Activated CD4-positive, alpha-beta memory T cell treated with anti-CD3 and anti-CD28 coated beads for 36 hours (primary cell): Measurements from ENCODE around the gene SPRR1A. TPM values are rescaled to one million over a fixed set of nuclear protein-coding genes. Genes with fewer than 3 reads are reported as not detected.

Source experiments
- CTCF ChIA-PET: fragments of 350-600 bp; sonication (Branson Sonifier 250); formaldehyde crosslinking; loops from one replicate; lab custom pipeline; 2021; ENCODE audit warnings: antibody characterized with exemption, inconsistent platforms; lab: Charles Lee
- POLR2A ChIA-PET: fragments of 350-600 bp; sonication (Branson Sonifier 250); formaldehyde crosslinking; loops from one replicate; lab custom pipeline; 2021; ENCODE audit warnings: antibody characterized with exemption; lab: Charles Lee
- DNase-seq: peaks from one replicate; pipeline ENCODE4 v3.0.0-alpha.2; 2020
- H3K27ac Mint-ChIP-seq: one replicate; pipeline ENCODE4 v1.8.0; 2021; ENCODE audit warnings: mixed read lengths
- H3K27me3 Mint-ChIP-seq: one replicate; pipeline ENCODE4 v1.8.0; 2021; ENCODE audit warnings: mixed read lengths
- H3K36me3 Mint-ChIP-seq: one replicate; pipeline ENCODE4 v1.8.0; 2021; ENCODE audit warnings: mixed read lengths
- H3K4me1 Mint-ChIP-seq: one replicate; pipeline ENCODE4 v1.8.0; 2021; ENCODE audit warnings: low read depth, mixed read lengths
- H3K4me3 Mint-ChIP-seq: one replicate; pipeline ENCODE4 v1.8.0; 2021; ENCODE audit warnings: mild to moderate bottlenecking, mixed read lengths
- H3K9me3 Mint-ChIP-seq: one replicate; pipeline ENCODE4 v1.8.0; 2021; ENCODE audit warnings: mixed read lengths
- intact Hi-C: fragments of 100-400 bp; cut with micrococcal nuclease; formaldehyde crosslinking; loops from one replicate; pipeline ENCODE4 v1.15.1; 2023
- total RNA-seq, 2 experiments: library from RNA; stranded (reverse); gene quantifications; one replicate each; pipeline ENCODE4 v1.2.3, GENCODE V29; 2021

The SPRR1A gene, protein sequence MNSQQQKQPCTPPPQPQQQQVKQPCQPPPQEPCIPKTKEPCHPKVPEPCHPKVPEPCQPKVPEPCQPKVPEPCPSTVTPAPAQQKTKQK
- not detected for total RNA-seq

DNA sequence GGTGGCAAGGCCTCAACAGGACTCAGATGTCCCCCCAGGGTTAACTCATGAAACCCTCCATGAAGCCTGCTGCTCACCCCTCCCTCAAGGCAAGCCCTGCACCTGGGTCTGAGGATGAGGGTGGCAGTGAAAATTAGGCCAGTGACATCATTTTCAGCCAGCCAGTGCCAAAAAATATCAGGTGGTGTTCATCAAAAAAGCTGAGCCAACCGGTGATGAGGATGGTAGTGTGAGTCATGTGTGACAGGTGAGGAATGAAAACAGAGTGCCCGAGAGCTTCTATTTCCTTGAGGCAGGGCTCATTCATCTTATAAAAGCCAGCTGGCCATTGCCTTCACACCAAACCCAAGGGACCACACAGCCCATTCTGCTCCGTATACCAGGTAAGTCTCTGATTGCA, at the start of gene SPRR1A:
SPRR1A (plus strand) TSS at position 339 of the 400 bp plus-strand sequence. CDS start 1,150 bp downstream, outside the sequence.
- H3K27ac Mint-ChIP-seq = no peak within 1 kb of the TSS
- CTCF ChIA-PET = no interaction called here
- H3K9me3 Mint-ChIP-seq = peaks cover 2% of the 10 kb centered on the region
- H3K27me3 Mint-ChIP-seq = peaks cover 46% of the 10 kb centered on the region
- no peak for DNase-seq
- intact Hi-C loops = no loop called here
- H3K4me3 Mint-ChIP-seq = no peak within 1 kb of the TSS
- H3K4me1 Mint-ChIP-seq = no peaks in the 10 kb centered on the region
- no peaks in the 10 kb centered on the region for H3K36me3 Mint-ChIP-seq
- POLR2A ChIA-PET = interaction anchor here (0.8 kb wide), 1 partner anchor 17 kb away, joined by 3 read pairs; no protein-coding TSS in a partner anchor

DNA sequence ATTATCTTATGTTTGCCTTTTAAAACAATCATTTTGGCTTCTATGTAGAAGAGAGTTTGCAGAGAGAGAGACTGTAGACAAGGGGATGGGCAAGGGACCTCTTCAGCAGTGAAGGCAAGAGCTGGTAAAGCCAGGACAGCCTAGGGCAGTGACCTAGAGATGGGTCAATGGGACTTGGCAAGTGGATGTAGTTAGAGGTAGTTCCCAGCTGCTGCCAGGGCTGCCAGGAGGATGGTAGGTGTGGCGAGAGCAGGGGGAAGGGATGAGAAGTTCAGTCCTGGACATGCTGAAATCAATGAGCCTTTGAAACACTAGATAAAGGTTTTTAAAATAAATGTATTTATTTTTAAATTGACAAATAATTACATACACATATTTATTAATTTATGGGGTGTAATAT, 43.3 kb upstream of the SPRR1A start:
- no peak for DNase-seq
- intact Hi-C loops = no loop called here
- no peaks in the 10 kb centered on the region for H3K4me1 Mint-ChIP-seq

DNA sequence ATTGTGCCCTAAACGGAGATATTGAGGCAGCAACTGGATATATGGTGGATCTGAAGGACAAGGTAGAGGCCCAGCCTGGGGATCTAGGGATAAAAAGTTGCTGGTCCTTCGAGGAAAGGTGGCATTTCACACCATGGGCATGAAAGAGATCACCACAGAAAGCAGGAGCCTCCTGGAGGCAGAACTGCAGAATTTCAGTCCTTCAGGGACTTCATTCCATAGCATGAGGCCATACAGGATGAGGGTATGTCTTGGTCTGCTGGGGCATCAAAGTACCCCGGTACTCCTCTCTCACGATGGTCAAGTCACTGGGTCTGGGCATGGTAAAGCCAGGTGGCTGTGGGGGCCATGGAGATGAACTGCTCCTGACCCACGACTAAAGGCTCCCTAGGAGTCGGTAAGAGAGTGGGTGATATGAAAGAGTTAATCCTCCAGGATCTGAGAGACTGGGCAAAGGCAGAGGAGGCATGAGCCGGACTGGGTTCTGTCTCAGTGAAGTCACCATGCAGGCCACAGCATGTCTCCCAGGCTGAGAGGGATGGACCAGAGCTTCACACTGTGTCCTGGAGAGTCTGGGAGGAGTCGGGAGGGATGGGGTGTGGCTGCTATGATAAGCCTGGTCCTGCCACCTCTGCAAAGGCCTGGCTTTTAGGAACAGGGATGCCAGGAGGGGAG, 42.7 kb upstream of the SPRR1A start:
- no peak overlapping the region for H3K27ac Mint-ChIP-seq
- CTCF ChIA-PET = no interaction called here
- H3K36me3 Mint-ChIP-seq = no peaks in the 10 kb centered on the region
- DNase-seq = no peak
- no peaks in the 10 kb centered on the region for H3K4me1 Mint-ChIP-seq
- intact Hi-C loops = no loop called here
- peaks cover 6% of the 10 kb centered on the region for H3K27me3 Mint-ChIP-seq
- no peak overlapping the region for H3K4me3 Mint-ChIP-seq
- POLR2A ChIA-PET = no interaction called here
- H3K9me3 Mint-ChIP-seq = no peaks in the 10 kb centered on the region

More for the DNA sequence above, 43.3 kb upstream of the SPRR1A start:
- Mint-ChIP-seq H3K27me3 (peaks cover 10% of the 10 kb centered on the region), H3K27ac (no peak overlapping the region), H3K9me3 (no peaks in the 10 kb centered on the region), H3K4me3 (no peak overlapping the region), H3K36me3 (no peaks in the 10 kb centered on the region)
- POLR2A ChIA-PET = no interaction called here
- CTCF ChIA-PET = no interaction called here

DNA sequence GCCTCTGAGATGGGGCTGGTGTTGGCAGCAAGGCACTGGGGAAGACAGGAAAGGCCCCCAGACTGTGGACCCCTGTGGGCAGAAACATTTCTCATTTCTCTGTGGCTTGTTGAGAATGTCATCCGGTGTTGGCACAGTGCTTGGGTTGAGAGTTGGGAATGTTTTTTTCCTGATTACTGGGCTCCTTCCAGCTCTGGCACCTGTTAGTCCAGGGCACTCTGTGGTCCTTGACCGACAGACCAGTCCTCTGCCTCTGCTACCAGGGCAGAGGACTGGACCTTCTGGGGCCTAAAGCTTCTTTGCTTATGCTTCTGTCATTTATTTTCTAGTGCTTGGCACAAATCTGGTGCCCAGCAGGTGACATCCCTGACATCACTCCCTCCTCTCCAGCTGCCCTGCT, 41.7 kb upstream of the SPRR1A start:
- no peak overlapping the region for H3K27ac Mint-ChIP-seq
- H3K36me3 Mint-ChIP-seq = no peaks in the 10 kb centered on the region
- H3K27me3 Mint-ChIP-seq = peaks cover 10% of the 10 kb centered on the region
- H3K4me1 Mint-ChIP-seq = no peaks in the 10 kb centered on the region
- intact Hi-C loops = no loop called here
- ChIA-PET CTCF (no interaction called here), POLR2A (no interaction called here)
- DNase-seq = no peak
- H3K4me3 Mint-ChIP-seq = no peak overlapping the region
- H3K9me3 Mint-ChIP-seq = no peaks in the 10 kb centered on the region

DNA sequence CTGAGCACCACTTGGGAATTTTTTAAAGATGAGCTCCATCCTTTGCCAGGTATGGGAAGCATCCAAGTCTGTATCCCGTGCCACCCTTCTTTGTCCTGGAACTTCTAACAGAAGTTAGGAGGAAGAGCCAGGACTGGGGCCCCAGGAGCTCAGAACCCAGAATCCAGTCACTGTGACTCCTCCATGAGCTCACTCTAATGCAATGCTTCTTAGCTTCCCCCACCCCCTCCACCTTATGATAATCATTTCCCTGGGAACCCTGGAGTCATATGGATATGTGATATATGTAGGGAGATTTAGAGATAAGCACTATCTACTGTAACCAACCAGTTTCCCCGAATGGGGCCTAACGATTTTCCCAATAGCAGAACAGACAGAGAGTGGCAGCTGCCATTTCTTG, 37.6 kb upstream of the SPRR1A start:
- no peaks in the 10 kb centered on the region for H3K9me3 Mint-ChIP-seq
- H3K36me3 Mint-ChIP-seq = no peaks in the 10 kb centered on the region
- CTCF ChIA-PET = no interaction called here
- POLR2A ChIA-PET = no interaction called here
- no peak for DNase-seq
- no peaks in the 10 kb centered on the region for H3K4me1 Mint-ChIP-seq
- intact Hi-C loops = no loop called here
- peaks cover 9% of the 10 kb centered on the region for H3K27me3 Mint-ChIP-seq
- no peak overlapping the region for H3K4me3 Mint-ChIP-seq
- H3K27ac Mint-ChIP-seq = no peak overlapping the region

DNA sequence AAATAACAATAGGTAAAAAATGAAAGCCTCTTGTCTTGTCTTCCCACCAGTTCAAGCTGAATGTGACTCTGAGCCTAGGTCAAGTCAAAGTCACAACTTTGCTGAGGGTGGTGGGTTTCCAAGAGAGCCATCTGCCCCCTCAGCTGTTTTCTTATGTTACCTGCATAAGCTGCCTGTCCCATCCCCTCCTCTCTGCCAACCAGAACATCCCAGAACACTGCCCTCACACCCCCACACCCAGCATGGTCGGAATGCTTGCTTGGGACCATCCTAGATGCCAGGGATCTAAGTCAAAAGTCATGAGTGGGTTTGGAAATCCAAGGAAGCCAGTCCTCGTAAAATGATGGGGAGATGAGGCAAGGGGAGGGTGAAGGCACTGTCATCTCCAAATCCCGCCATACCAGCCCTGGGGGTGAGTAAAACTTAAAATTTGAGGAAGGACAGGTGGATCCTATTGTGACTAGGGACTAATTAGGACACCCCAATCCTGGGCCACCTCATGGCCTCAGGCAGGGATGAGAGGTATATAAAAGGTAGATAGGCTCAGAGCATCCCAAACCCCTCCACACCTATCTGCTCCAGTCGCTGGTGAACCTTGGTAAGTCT, 37.1 kb upstream of the SPRR1A start, which contains the start of gene SPRR5:
SPRR5 (plus strand) TSS at position 556 of the 606 bp plus-strand sequence. CDS start 1,349 bp downstream, outside the sequence.
- intact Hi-C loops = no loop called here
- no peaks in the 10 kb centered on the region for H3K4me1 Mint-ChIP-seq
- DNase-seq = no peak
- H3K27ac Mint-ChIP-seq = no peak within 1 kb of the TSS
- peaks cover 9% of the 10 kb centered on the region for H3K27me3 Mint-ChIP-seq
- H3K36me3 Mint-ChIP-seq = no peaks in the 10 kb centered on the region
- ChIA-PET POLR2A (no interaction called here), CTCF (no interaction called here)
- no peak within 1 kb of the TSS for H3K4me3 Mint-ChIP-seq
- H3K9me3 Mint-ChIP-seq = no peaks in the 10 kb centered on the region

DNA sequence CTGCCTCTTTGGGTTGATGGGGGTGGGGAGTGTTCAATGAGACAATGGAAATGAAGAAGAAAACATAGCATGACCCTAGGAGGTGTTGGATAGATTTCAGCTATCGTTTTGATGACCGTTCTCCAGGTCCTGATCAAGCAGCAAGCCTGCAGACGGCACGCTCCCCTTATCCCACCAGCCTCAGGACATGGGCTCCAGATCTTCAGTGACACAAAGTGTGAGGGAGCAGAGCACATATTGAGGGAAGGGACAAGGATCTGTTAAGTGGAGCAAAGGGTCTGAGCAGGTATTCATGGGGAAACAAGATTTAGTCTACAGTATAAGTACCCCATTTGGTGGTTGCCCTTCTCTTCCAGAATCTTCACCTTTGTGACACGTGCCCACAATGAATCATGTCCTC, 32.2 kb upstream of the SPRR1A start:
- no peaks in the 10 kb centered on the region for H3K9me3 Mint-ChIP-seq
- H3K27ac Mint-ChIP-seq = no peak overlapping the region
- no peak overlapping the region for H3K4me3 Mint-ChIP-seq
- ChIA-PET POLR2A (no interaction called here), CTCF (no interaction called here)
- no peaks in the 10 kb centered on the region for H3K4me1 Mint-ChIP-seq
- no peaks in the 10 kb centered on the region for H3K36me3 Mint-ChIP-seq
- peaks cover 7% of the 10 kb centered on the region for H3K27me3 Mint-ChIP-seq
- intact Hi-C loops = no loop called here
- DNase-seq = no peak

DNA sequence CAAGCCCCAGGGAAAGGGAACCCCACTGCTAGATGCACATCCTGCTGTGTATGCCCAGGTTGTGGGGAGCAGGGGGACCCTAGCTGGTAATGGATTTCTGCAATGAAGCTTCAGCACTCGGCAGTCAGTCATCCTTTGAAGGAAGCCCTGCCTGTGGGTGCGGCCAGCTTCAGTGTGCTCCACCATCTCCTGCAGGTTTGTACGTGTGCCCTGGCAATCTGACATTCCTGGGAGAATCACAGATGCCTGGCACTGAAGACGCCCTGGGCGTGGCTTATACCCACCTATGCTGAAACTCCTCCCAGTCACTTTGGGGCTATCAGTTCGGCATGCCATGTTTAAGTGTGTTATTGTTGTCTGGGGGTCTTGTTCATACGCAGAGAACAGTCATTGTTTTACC, 30.1 kb upstream of the SPRR1A start:
- Mint-ChIP-seq H3K4me1 (no peaks in the 10 kb centered on the region), H3K27ac (no peak overlapping the region), H3K4me3 (no peak overlapping the region), H3K9me3 (no peaks in the 10 kb centered on the region), H3K27me3 (peaks cover 8% of the 10 kb centered on the region), H3K36me3 (no peaks in the 10 kb centered on the region)
- intact Hi-C loops = no loop called here
- ChIA-PET CTCF (interaction anchor here (1.3 kb wide), 1 partner anchor 275 kb away, joined by 3 read pairs; no protein-coding TSS in a partner anchor), POLR2A (no interaction called here)
- DNase-seq = no peak

DNA sequence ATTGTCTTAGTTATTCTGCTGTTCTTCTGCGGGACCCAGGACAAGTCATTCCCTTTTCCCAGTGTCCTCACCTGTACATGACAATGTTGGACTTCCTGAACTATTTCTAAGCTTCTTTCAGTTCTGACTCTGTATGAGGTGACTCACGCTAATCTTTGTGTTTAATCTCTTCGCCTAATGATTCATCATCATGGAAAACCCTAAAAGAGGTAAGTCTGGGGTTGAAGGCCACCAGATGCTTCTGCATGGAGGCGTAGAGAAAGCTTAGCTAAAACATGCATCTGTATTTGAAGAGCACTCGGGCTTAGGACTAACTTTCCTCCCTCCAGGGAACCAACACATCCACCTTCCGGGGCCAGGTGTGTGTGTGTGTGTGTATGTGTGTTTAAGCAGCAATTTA, 29.4 kb upstream of the SPRR1A start:
- H3K36me3 Mint-ChIP-seq = no peaks in the 10 kb centered on the region
- no peak for DNase-seq
- H3K27ac Mint-ChIP-seq = no peak overlapping the region
- no peaks in the 10 kb centered on the region for H3K9me3 Mint-ChIP-seq
- CTCF ChIA-PET = interaction anchor here (1.3 kb wide), 1 partner anchor 274 kb away, joined by 3 read pairs; no protein-coding TSS in a partner anchor
- no peaks in the 10 kb centered on the region for H3K4me1 Mint-ChIP-seq
- peaks cover 8% of the 10 kb centered on the region for H3K27me3 Mint-ChIP-seq
- POLR2A ChIA-PET = no interaction called here
- H3K4me3 Mint-ChIP-seq = no peak overlapping the region
- intact Hi-C loops = no loop called here

DNA sequence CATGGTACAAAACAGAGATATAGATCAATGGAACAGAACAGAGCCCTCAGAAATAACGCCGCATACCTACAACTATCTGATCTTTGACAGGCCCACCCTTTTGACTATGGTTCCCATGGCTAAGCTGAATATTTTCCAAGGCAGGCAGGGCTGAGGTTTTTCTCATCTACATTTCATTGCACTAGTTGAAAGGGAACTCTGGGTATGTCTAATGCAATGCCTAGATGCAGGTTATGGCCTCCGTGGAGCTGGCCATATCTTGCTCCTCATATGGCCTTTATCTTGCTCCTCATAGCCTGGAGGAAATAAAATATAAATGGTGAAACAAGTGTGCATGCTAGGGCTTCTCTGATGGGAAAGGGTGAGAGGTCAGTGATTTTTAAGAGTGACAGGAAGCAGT, 26.3 kb upstream of the SPRR1A start:
- DNase-seq = no peak
- ChIA-PET POLR2A (no interaction called here), CTCF (no interaction called here)
- no peaks in the 10 kb centered on the region for H3K36me3 Mint-ChIP-seq
- H3K27ac Mint-ChIP-seq = no peak overlapping the region
- no peak overlapping the region for H3K4me3 Mint-ChIP-seq
- peaks cover 4% of the 10 kb centered on the region for H3K27me3 Mint-ChIP-seq
- H3K4me1 Mint-ChIP-seq = no peaks in the 10 kb centered on the region
- no peaks in the 10 kb centered on the region for H3K9me3 Mint-ChIP-seq
- intact Hi-C loops = no loop called here

DNA sequence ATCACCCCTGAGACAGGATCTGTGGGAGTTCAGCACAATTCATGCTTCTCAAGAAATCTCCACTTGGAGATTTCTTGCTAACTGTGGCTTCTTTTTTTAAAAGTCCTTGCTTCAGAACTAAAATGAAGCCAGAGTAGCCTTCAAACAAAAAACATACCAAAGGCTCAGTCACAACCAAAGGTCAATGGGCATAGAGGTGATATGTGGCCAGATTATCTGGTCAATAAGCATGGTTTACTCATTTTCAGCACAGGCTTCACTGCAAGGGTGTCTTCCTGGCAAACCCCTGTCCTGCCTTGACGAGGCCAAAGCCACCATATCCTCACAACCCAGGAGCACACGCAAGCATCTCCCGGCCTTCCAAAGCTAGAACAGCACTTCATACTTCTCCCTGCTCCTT, 24.6 kb upstream of the SPRR1A start:
- CTCF ChIA-PET = no interaction called here
- Mint-ChIP-seq H3K4me1 (no peaks in the 10 kb centered on the region), H3K9me3 (no peaks in the 10 kb centered on the region)

DNA sequence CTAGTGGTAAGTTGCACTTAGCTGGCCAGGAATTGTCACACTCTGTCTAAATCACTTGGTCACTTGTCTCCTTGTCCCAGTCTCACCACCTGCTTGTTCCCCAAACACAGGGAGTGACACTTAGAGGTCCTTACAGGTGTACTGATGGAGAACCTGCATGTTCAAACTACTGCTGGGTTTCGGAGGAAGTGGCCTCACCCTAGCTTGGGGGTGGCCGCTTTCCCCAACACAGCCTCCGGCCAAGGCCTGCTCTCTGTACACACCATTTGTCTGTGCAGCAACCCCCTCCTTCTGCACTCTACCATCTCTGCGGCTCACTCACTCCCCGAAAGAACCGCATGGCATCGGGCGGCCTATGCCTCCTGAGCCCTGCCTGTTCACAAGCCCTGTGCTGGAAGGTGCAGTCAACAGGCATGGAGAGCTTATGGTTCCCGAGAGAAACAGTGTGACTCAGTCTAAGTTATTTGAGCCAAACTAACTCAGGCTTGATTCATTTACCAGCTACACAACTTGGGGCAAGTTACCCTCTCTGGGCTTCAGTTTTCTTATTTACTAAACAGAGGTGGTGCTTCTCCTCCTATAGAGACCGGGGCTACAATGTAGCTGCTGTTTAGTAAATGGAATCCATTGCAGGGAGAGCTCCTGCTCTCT, 24.0 kb upstream of the SPRR1A start:
- Mint-ChIP-seq H3K4me1 (no peaks in the 10 kb centered on the region), H3K4me3 (no peak overlapping the region), H3K27ac (no peak overlapping the region), H3K36me3 (no peaks in the 10 kb centered on the region), H3K9me3 (no peaks in the 10 kb centered on the region), H3K27me3 (peaks cover 4% of the 10 kb centered on the region)
- ChIA-PET CTCF (no interaction called here), POLR2A (no interaction called here)
- intact Hi-C loops = no loop called here
- no peak for DNase-seq

More for the DNA sequence above, 24.6 kb upstream of the SPRR1A start:
- Mint-ChIP-seq H3K27me3 (peaks cover 4% of the 10 kb centered on the region), H3K4me3 (no peak overlapping the region), H3K27ac (no peak overlapping the region), H3K36me3 (no peaks in the 10 kb centered on the region)
- no peak for DNase-seq
- POLR2A ChIA-PET = no interaction called here
- intact Hi-C loops = no loop called here
